IMR-90 (cell line): Measurements from ENCODE around the gene PPARD. TPM values are rescaled to one million over a fixed set of nuclear protein-coding genes. Genes with fewer than 3 reads are reported as not detected.

Source experiments
- ATAC-seq: fragments of 200-7000 bp; cut with Tn5 transposase; 2 replicates; pipeline ENCODE4 v1.9.1; 2020; ENCODE audit warnings: low read depth, mild to moderate bottlenecking, moderate library complexity
- BruUV-seq: library from RNA; stranded (reverse); fragments of 400-500 nt; replicated peaks from 2 replicates; lab custom pipeline; 2021; lab: Mats Ljungman, UMichigan
- CTCF ChIA-PET: fragments of 300-600 bp; formaldehyde crosslinking; extraction: SDS; loops from one replicate; lab custom pipeline; 2021; ENCODE audit warnings: antibody characterized with exemption; lab: Yijun Ruan, JAX
- POLR2A ChIA-PET: fragments of 300-600 bp; sonication (Branson Sonifier 250); formaldehyde crosslinking; loops from one replicate; lab custom pipeline; 2022; ENCODE audit warnings: antibody characterized with exemption; ENCODE audit not compliant: unreplicated experiment; lab: Charles Lee
- DNase-seq: peaks from one replicate; pipeline ENCODE4 v3.0.0; 2013
- H2AFZ ChIP-seq: replicated peaks from 2 replicates; pipeline ENCODE3; 2013; ENCODE audit warnings: low read length, mild to moderate bottlenecking; ENCODE audit not compliant: poor library complexity
- H2AK5ac ChIP-seq: 2 replicates; pipeline ENCODE4 v1.6.1; 2013; ENCODE audit warnings: low read depth, low read length, inconsistent platforms
- H2AK9ac ChIP-seq: replicated peaks from 2 replicates; pipeline ENCODE3; 2013; ENCODE audit warnings: mild to moderate bottlenecking, low read depth, low read length, moderate library complexity; ENCODE audit not compliant: poor library complexity
- H2BK120ac ChIP-seq: 2 replicates; pipeline ENCODE4 v1.6.1; 2013; ENCODE audit warnings: low read depth, low read length, inconsistent platforms
- H2BK15ac ChIP-seq: 3 replicates; pipeline ENCODE4 v1.6.1; 2013; ENCODE audit warnings: low read depth, low read length, inconsistent platforms
- H2BK20ac ChIP-seq: 2 replicates; pipeline ENCODE4 v1.6.1; 2013; ENCODE audit warnings: low read depth, mild to moderate bottlenecking, inconsistent platforms, low read length, moderate library complexity
- H2BK5ac ChIP-seq: 2 replicates; pipeline ENCODE4 v1.6.1; 2013; ENCODE audit warnings: mild to moderate bottlenecking, low read depth, low read length, inconsistent platforms; ENCODE audit not compliant: poor library complexity, severe bottlenecking
- H3K14ac ChIP-seq: replicated peaks from 2 replicates; pipeline ENCODE4 v1.6.1; 2013; ENCODE audit warnings: low read depth, low read length, inconsistent platforms
- H3K18ac ChIP-seq: 2 replicates; pipeline ENCODE4 v1.6.1; 2013; ENCODE audit warnings: low read depth, low read length, control low read depth
- H3K23ac ChIP-seq: 2 replicates; pipeline ENCODE4 v1.6.1; 2013; ENCODE audit warnings: low read depth, low read length, inconsistent platforms
- H3K27ac ChIP-seq: 2 replicates; pipeline ENCODE4 v1.5.1; 2013; ENCODE audit warnings: mild to moderate bottlenecking, control low read depth, low read length; ENCODE audit not compliant: insufficient read depth
- H3K27me3 ChIP-seq: 2 replicates; pipeline ENCODE4 v1.6.1; 2013; ENCODE audit warnings: low read length; ENCODE audit not compliant: control insufficient read depth, insufficient read depth
- H3K36me3 ChIP-seq: 2 replicates; pipeline ENCODE4 v1.6.1; 2013; ENCODE audit warnings: low read length, mixed read lengths; ENCODE audit not compliant: control insufficient read depth, insufficient read depth
- H3K4ac ChIP-seq: 2 replicates; pipeline ENCODE4 v1.6.1; 2013; ENCODE audit warnings: low read depth, low read length, inconsistent platforms
- H3K4me1 ChIP-seq: 2 replicates; pipeline ENCODE4 v1.6.1; 2013; ENCODE audit warnings: low read length, mixed read lengths; ENCODE audit not compliant: control insufficient read depth, insufficient read depth
- H3K4me2 ChIP-seq: 2 replicates; pipeline ENCODE4 v1.6.1; 2013; ENCODE audit warnings: low read depth, mild to moderate bottlenecking, control low read depth, low read length, moderate library complexity
- H3K4me3 ChIP-seq: 2 replicates; pipeline ENCODE4 v1.5.1; 2013; ENCODE audit warnings: low read depth, mild to moderate bottlenecking, control low read depth, low read length, moderate library complexity; ENCODE audit not compliant: insufficient read depth
- H3K56ac ChIP-seq: 2 replicates; pipeline ENCODE4 v1.6.1; 2013; ENCODE audit warnings: low read length, inconsistent platforms; ENCODE audit not compliant: insufficient read depth; ENCODE audit errors: extremely low read depth
- H3K79me1 ChIP-seq, 2 experiments: 2 replicates each; pipeline ENCODE4 v1.6.1; 2013; ENCODE audit warnings: low read length in 2 of 2, inconsistent platforms in 1 of 2, low read depth in 1 of 2
- H3K9ac ChIP-seq: 2 replicates; pipeline ENCODE4 v1.6.1; 2013; ENCODE audit warnings: low read depth, low read length, control low read depth
- H3K9me1 ChIP-seq: 2 replicates; pipeline ENCODE4 v1.6.1; 2013; ENCODE audit warnings: low read length, inconsistent platforms; ENCODE audit not compliant: insufficient read depth
- H3K9me3 ChIP-seq: 2 replicates; pipeline ENCODE4 v1.6.1; 2013; ENCODE audit warnings: low read length; ENCODE audit not compliant: control insufficient read depth, insufficient read depth
- H4K20me1 ChIP-seq: 2 replicates; pipeline ENCODE4 v1.6.1; 2013; ENCODE audit warnings: low read length, inconsistent platforms; ENCODE audit not compliant: insufficient read depth
- H4K5ac ChIP-seq: 2 replicates; pipeline ENCODE4 v1.6.1; 2013; ENCODE audit warnings: mild to moderate bottlenecking, low read depth, low read length, control low read depth
- H4K8ac ChIP-seq, 2 experiments: 2 replicates each; pipeline ENCODE4 v1.6.1; 2013; ENCODE audit warnings: low read depth in 2 of 2, low read length in 2 of 2, control low read depth in 1 of 2, inconsistent platforms in 1 of 2
- H4K91ac ChIP-seq: 2 replicates; pipeline ENCODE4 v1.6.1; 2013; ENCODE audit warnings: low read depth, low read length, inconsistent platforms; ENCODE audit not compliant: insufficient read depth
- BHLHE40 ChIP-seq: fragments of 150-350 bp; IDR thresholded peaks from 2 replicates; pipeline ENCODE4 v1.6.1; 2016; ENCODE audit warnings: mild to moderate bottlenecking, low read depth, low read length
- CEBPB ChIP-seq: IDR thresholded peaks from 2 replicates; pipeline ENCODE4 v1.6.1; 2012; ENCODE audit warnings: low read depth, low read length, improper control_type of control experiment
- CHD1 ChIP-seq: IDR thresholded peaks from 2 replicates; pipeline ENCODE4 v1.6.1; 2012; ENCODE audit warnings: low read depth, low read length, improper control_type of control experiment
- CTCF ChIP-seq: conservative IDR thresholded peaks from 2 replicates; pipeline ENCODE4 v1.5.1; 2012; ENCODE audit warnings: mild to moderate bottlenecking, low read depth, low read length, improper control_type of control experiment
- ELK1 ChIP-seq: fragments of 150-350 bp; IDR thresholded peaks from 2 replicates; pipeline ENCODE4 v1.6.1; 2016; ENCODE audit warnings: low read depth, mild to moderate bottlenecking, low read length, moderate library complexity, borderline replicate concordance
- FOS ChIP-seq: fragments of 150-350 bp; IDR thresholded peaks from 2 replicates; pipeline ENCODE4 v1.6.1; 2016; ENCODE audit warnings: low read depth, low read length
- MAFK ChIP-seq: IDR thresholded peaks from 2 replicates; pipeline ENCODE4 v1.6.1; 2012; ENCODE audit warnings: low read depth, low read length, improper control_type of control experiment
- MAZ ChIP-seq: IDR thresholded peaks from 2 replicates; pipeline ENCODE4 v1.6.1; 2012; ENCODE audit warnings: low read depth, mild to moderate bottlenecking, low read length, improper control_type of control experiment, moderate library complexity, borderline replicate concordance
- MXI1 ChIP-seq: IDR thresholded peaks from 2 replicates; pipeline ENCODE4 v1.6.1; 2012; ENCODE audit warnings: low read depth, mild to moderate bottlenecking, low read length, moderate library complexity, borderline replicate concordance
- NFE2L2 ChIP-seq: fragments of 150-350 bp; IDR thresholded peaks from 2 replicates; pipeline ENCODE4 v1.6.1; 2016; ENCODE audit warnings: low read depth, mild to moderate bottlenecking, low read length
- POLR2A ChIP-seq: IDR thresholded peaks from 2 replicates; pipeline ENCODE4 v1.6.1; 2012; ENCODE audit warnings: mild to moderate bottlenecking, low read depth, low read length
- RAD21 ChIP-seq: IDR thresholded peaks from 2 replicates; pipeline ENCODE4 v1.6.1; 2012; ENCODE audit warnings: low read length, improper control_type of control experiment
- RCOR1 ChIP-seq: IDR thresholded peaks from 2 replicates; pipeline ENCODE4 v1.6.1; 2012; ENCODE audit warnings: mild to moderate bottlenecking, low read length, improper control_type of control experiment; ENCODE audit not compliant: insufficient replicate concordance
- RFX5 ChIP-seq: IDR thresholded peaks from 2 replicates; pipeline ENCODE4 v1.8.0; 2012; ENCODE audit warnings: low read depth, mild to moderate bottlenecking, low read length, moderate library complexity
- SMC3 ChIP-seq: fragments of 150-350 bp; IDR thresholded peaks from 2 replicates; pipeline ENCODE4 v1.6.1; 2016; ENCODE audit warnings: low read depth, mild to moderate bottlenecking, antibody characterized with exemption, low read length, moderate library complexity
- USF2 ChIP-seq: fragments of 150-350 bp; IDR thresholded peaks from 2 replicates; pipeline ENCODE4 v1.6.1; 2017; ENCODE audit warnings: mild to moderate bottlenecking, antibody characterized with exemption, low read length, low read depth
- WGBS, 2 experiments: methylation state at CpG; one replicate each; pipeline versions ENCODE4 v1.1.5 to v1.1.7; 2013; ENCODE audit warnings: missing lambda C conversion rate in 2 of 2; ENCODE audit not compliant: insufficient read length in 1 of 2; ENCODE audit errors: extremely low coverage in 2 of 2; 5-methylcytosine and 5-hydroxymethylcytosine counted together
- dilution Hi-C: fragments of 300-500 bp; cut with HindIII; formaldehyde crosslinking; loops from one replicate; pipeline ENCODE4 v1.14.3; 2018; ENCODE audit warnings: low sequenced_read_pairs; ENCODE audit not compliant: unreplicated experiment
- in situ Hi-C: fragments of 300-500 bp; cut with MboI; formaldehyde crosslinking; loops from 3 replicates; pipeline ENCODE4 v1.14.3; 2019; ENCODE audit warnings: low sequenced_read_pairs, inconsistent platforms, mixed read lengths
- intact Hi-C: fragments of 100-400 bp; cut with micrococcal nuclease; formaldehyde crosslinking; loops from 2 replicates; pipeline ENCODE4 v1.10.0; 2022
- polyA plus RNA-seq, 3 experiments: library from polyadenylated mRNA; depleted of rRNA; stranded (reverse); fragments of >200 nt; gene quantifications; 2 replicates each; pipeline ENCODE4 v1.2.3, GENCODE V29; 2012; ENCODE audit warnings: low replicate concordance in 1 of 3
- total RNA-seq: library from RNA; depleted of rRNA; stranded (reverse); fragments of >200 nt; gene quantifications from 2 replicates; pipeline ENCODE4 v1.2.3, GENCODE V29; 2012

PPARD gene
- total and polyA plus RNA-seq, 2 of the 4 experiments (the other 2 are of a cell fraction) = 10.4 to 69.0 TPM

GRCh38 chr6:35320031-35320410 lies 22.3 kb upstream of the PPARD start:
- no peak overlapping the region for H2BK120ac ChIP-seq
- CTCF ChIA-PET = interaction anchor here (0.6 kb wide), 1 partner anchor 1526 kb away, joined by 3 read pairs; no protein-coding TSS in a partner anchor
- H3K4me1 ChIP-seq = peaks cover 2% of the 10 kb centered on the region; the same call in 1 of the 2 replicates
- H3K9me3 ChIP-seq = no peaks in the 10 kb centered on the region
- no peak overlapping the region for H4K5ac ChIP-seq
- H3K79me1 ChIP-seq = no peaks in the 10 kb centered on the region
- no TSS peak for BruUV-seq
- no peak overlapping the region for H2BK15ac ChIP-seq
- no peak for TF ChIP-seq MXI1
- TF ChIP-seq MAZ = no peak
- TF ChIP-seq CHD1 = no peak
- no peak for TF ChIP-seq RCOR1
- TF ChIP-seq FOS = no peak
- no peak for TF ChIP-seq USF2
- TF ChIP-seq CEBPB = no peak
- TF ChIP-seq SMC3 = no peak
- no peak for TF ChIP-seq RFX5
- no peak for TF ChIP-seq CTCF
- no peak for TF ChIP-seq MAFK
- no peak for TF ChIP-seq POLR2A
- TF ChIP-seq BHLHE40 = no peak
- TF ChIP-seq NFE2L2 = no peak
- TF ChIP-seq RAD21 = no peak
- TF ChIP-seq ELK1 = no peak
- no peak overlapping the region for H3K56ac ChIP-seq
- ATAC-seq (no peak), DNase-seq (no peak)
- POLR2A ChIA-PET = no interaction called here
- no peak overlapping the region for H3K4me2 ChIP-seq
- no peak overlapping the region for H2AK9ac ChIP-seq
- peaks cover 9% of the 10 kb centered on the region for H3K27me3 ChIP-seq
- no peak overlapping the region for H2BK5ac ChIP-seq
- no peak overlapping the region for H2AK5ac ChIP-seq
- no peak overlapping the region for H3K23ac ChIP-seq
- WGBS, 2 experiments = no CpG with 5 or more reads among the region's 2 CpGs
- no peak overlapping the region for H3K14ac ChIP-seq
- no peaks in the 10 kb centered on the region for H3K36me3 ChIP-seq
- no peak overlapping the region for H3K4ac ChIP-seq
- no peak overlapping the region for H3K18ac ChIP-seq
- no peak overlapping the region for H3K27ac ChIP-seq
- no peak overlapping the region for H4K91ac ChIP-seq
- dilution Hi-C loops (no loop called here), intact Hi-C loops (no loop called here), in situ Hi-C loops (loop anchor here (25.0 kb wide), 1 partner anchor 417 kb away; the partner anchor contains the start of gene ARMC12)
- H2AFZ ChIP-seq = no peak overlapping the region
- H3K9ac ChIP-seq = no peak overlapping the region
- no peak overlapping the region for H3K4me3 ChIP-seq
- H4K8ac ChIP-seq = no peak overlapping the region
- peaks cover 4% of the 10 kb centered on the region for H3K9me1 ChIP-seq
- no peaks in the 10 kb centered on the region for H4K20me1 ChIP-seq
- no peak overlapping the region for H2BK20ac ChIP-seq
